ENCODE measurements around the gene JCHAIN. TPM values are rescaled to one million over a fixed set of nuclear protein-coding genes. Genes with fewer than 3 reads are reported as not detected.

Gene JCHAIN
- total and polyA plus RNA-seq, 2 of the 4 experiments (the other 2 are of a cell fraction), result 0.72 to 0.86 TPM

GRCh38 chr4:70691661-70692060 lies 25.4 kb upstream of the JCHAIN start:
- Histone ChIP-seq H2AK9ac (replicated peaks; ENCODE audit: low read depth, low read length, poor library complexity) (no peak overlapping the region), H3K4me1 (ENCODE audit: control insufficient read depth, insufficient read depth, low read length) (peaks cover 3% of the 10 kb centered on the region), H3K36me3 (ENCODE audit: control insufficient read depth, insufficient read depth, low read length) (peaks cover 3% of the 10 kb centered on the region), H2BK20ac (ENCODE audit: low read depth, low read length) (no peak overlapping the region), H3K18ac (ENCODE audit: low read depth, low read length) (no peak overlapping the region), H4K91ac (ENCODE audit: insufficient read depth, low read depth, low read length) (no peak overlapping the region), H2BK5ac (ENCODE audit: low read depth, low read length, poor library complexity, severe bottlenecking) (no peak overlapping the region), H2AFZ (replicated peaks; ENCODE audit: low read length, poor library complexity) (no peak overlapping the region), H3K79me1 (ENCODE audit: low read depth in 1 of 2, low read length in 2 of 2) (peaks cover 19 to 30% of the 10 kb centered on the region in 2 experiments; a peak in 3 of 4 replicates), H4K20me1 (ENCODE audit: insufficient read depth, low read length) (peaks cover 5% of the 10 kb centered on the region; the same call in 1 of the 2 replicates), H3K27me3 (ENCODE audit: control insufficient read depth, insufficient read depth, low read length) (no peaks in the 10 kb centered on the region), H2BK120ac (ENCODE audit: low read depth, low read length) (no peak overlapping the region), H3K4me3 (ENCODE audit: insufficient read depth, low read depth, low read length) (no peak overlapping the region), H4K5ac (ENCODE audit: low read depth, low read length) (no peak overlapping the region), H3K9me3 (ENCODE audit: control insufficient read depth, insufficient read depth, low read length) (no peaks in the 10 kb centered on the region), H3K4me2 (ENCODE audit: low read depth, low read length) (no peak overlapping the region), H2AK5ac (ENCODE audit: low read depth, low read length) (no peak overlapping the region), H3K4ac (ENCODE audit: low read depth, low read length) (no peak overlapping the region), H3K9me1 (ENCODE audit: insufficient read depth, low read length) (no peaks in the 10 kb centered on the region), H4K8ac (ENCODE audit: low read depth in 2 of 2, low read length in 2 of 2) (no peak overlapping the region), H3K23ac (ENCODE audit: low read depth, low read length) (no peak overlapping the region), H2BK15ac (ENCODE audit: low read depth, low read length) (no peak overlapping the region), H3K14ac (replicated peaks; ENCODE audit: low read depth, low read length) (no peak overlapping the region), H3K27ac (ENCODE audit: insufficient read depth, low read length) (no peak overlapping the region), H3K9ac (ENCODE audit: low read depth, low read length) (no peak overlapping the region), H3K56ac (ENCODE audit: extremely low read depth, insufficient read depth, low read length) (no peak overlapping the region)
- dilution Hi-C loops (cut with HindIII; ENCODE audit: low sequenced_read_pairs, unreplicated experiment), result no loop called here
- ATAC-seq (ENCODE audit: low read depth) (no peak), DNase-seq (no peak)
- WGBS, 2 experiments (ENCODE audit: extremely low coverage in 2 of 2, insufficient read length in 1 of 2), result no CpG with 5 or more reads among the region's 1 CpG
- CTCF ChIA-PET, result interaction anchor here (0.6 kb wide), 1 partner anchor 376 kb away, joined by 5 read pairs; no protein-coding TSS in a partner anchor
- no TSS peak for BruUV-seq (replicated peaks)
- POLR2A ChIA-PET (ENCODE audit: unreplicated experiment), result no interaction called here
- in situ Hi-C loops (cut with MboI; ENCODE audit: low sequenced_read_pairs), result no loop called here
- intact Hi-C loops (cut with micrococcal nuclease), result no loop called here
- TF ChIP-seq MAZ (IDR thresholded peaks at IDR 0.05; ENCODE audit: borderline replicate concordance, low read depth, low read length) (no peak), MXI1 (IDR thresholded peaks at IDR 0.05; ENCODE audit: borderline replicate concordance, low read depth, low read length) (no peak), SMC3 (IDR thresholded peaks at IDR 0.05; ENCODE audit: low read depth, low read length) (no peak), BHLHE40 (IDR thresholded peaks at IDR 0.05; ENCODE audit: low read depth, low read length) (no peak), CEBPB (IDR thresholded peaks at IDR 0.05; ENCODE audit: low read depth, low read length) (no peak), MAFK (IDR thresholded peaks at IDR 0.05; ENCODE audit: low read depth, low read length) (no peak), ELK1 (IDR thresholded peaks at IDR 0.05; ENCODE audit: borderline replicate concordance, low read depth, low read length) (no peak), FOS (IDR thresholded peaks at IDR 0.05; ENCODE audit: low read depth, low read length) (no peak), NFE2L2 (IDR thresholded peaks at IDR 0.05; ENCODE audit: low read depth, low read length) (no peak)
- TF ChIP-seq, protein P1, sequence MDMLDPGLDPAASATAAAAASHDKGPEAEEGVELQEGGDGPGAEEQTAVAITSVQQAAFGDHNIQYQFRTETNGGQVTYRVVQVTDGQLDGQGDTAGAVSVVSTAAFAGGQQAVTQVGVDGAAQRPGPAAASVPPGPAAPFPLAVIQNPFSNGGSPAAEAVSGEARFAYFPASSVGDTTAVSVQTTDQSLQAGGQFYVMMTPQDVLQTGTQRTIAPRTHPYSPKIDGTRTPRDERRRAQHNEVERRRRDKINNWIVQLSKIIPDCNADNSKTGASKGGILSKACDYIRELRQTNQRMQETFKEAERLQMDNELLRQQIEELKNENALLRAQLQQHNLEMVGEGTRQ (IDR thresholded peaks at IDR 0.05; ENCODE audit: low read depth, low read length), result no peak

All from IMR-90 (cell line).